A172 (cell line): Measurements from ENCODE around the gene CORO6. TPM values are rescaled to one million over a fixed set of nuclear protein-coding genes. Genes with fewer than 3 reads are reported as not detected.

Experiments
- DNase-seq: peaks from one replicate; pipeline ENCODE4 v3.0.0-alpha.2; 2015; ENCODE audit warnings: low spot score
- total RNA-seq: library from RNA; depleted of rRNA; stranded (reverse); fragments of >200 nt; shearing (Covaris generic); gene quantifications from 2 replicates; pipeline ENCODE4 v1.2.3, GENCODE V29; 2014

Gene CORO6
- total RNA-seq, 1 experiment from 2014 or later = 14.8 TPM

- peak; percentile 67 for DNase-seq
Observed at GRCh38 chr17:29590411-29591145, 32.1 kb downstream of the CORO6 start.

- peak; percentile 63 for DNase-seq
Observed at GRCh38 chr17:29589524-29590410, 32.9 kb downstream of the CORO6 start, which contains the start of gene GIT1. Gene GIT1, minus strand, starts transcription at chr17:29589648. Its CDS starts 270 bp downstream, at chr17:29589378.

- no peak for DNase-seq
Observed at GRCh38 chr17:29588562-29589411, 33.9 kb downstream of the CORO6 start.

GRCh38 chr17:29588017-29588561, 34.6 kb downstream of the CORO6 start:
- no peak for DNase-seq

GRCh38 chr17:29587591-29587990, 35.1 kb downstream of the CORO6 start:
- no peak for DNase-seq

GRCh38 chr17:29586676-29587469, 35.8 kb downstream of the CORO6 start:
- DNase-seq = no peak

- DNase-seq = peak; percentile 67
Observed at GRCh38 chr17:29585080-29585751, 37.5 kb downstream of the CORO6 start.

GRCh38 chr17:29584452-29585079, 38.1 kb downstream of the CORO6 start:
- no peak for DNase-seq

- no peak for DNase-seq
Observed at GRCh38 chr17:29583324-29584248, 39.1 kb downstream of the CORO6 start.

- no peak for DNase-seq
Observed at GRCh38 chr17:29582772-29583171, 39.9 kb downstream of the CORO6 start.

- no peak for DNase-seq
Observed at GRCh38 chr17:29582254-29582765, 40.4 kb downstream of the CORO6 start.

- no peak for DNase-seq
Observed at GRCh38 chr17:29581583-29582253, 41.0 kb downstream of the CORO6 start.

- peak; percentile 85 for DNase-seq
Observed at GRCh38 chr17:29579866-29580771, 42.6 kb downstream of the CORO6 start.

- DNase-seq = no peak
Observed at GRCh38 chr17:29578626-29579485, 43.9 kb downstream of the CORO6 start.

- DNase-seq = peak; percentile 59
Observed at GRCh38 chr17:29577385-29578211, 45.1 kb downstream of the CORO6 start.
